ENCODE measurements around the gene AEBP1. TPM values are rescaled to one million over a fixed set of nuclear protein-coding genes. Genes with fewer than 3 reads are reported as not detected.

The AEBP1 gene
- total and polyA plus RNA-seq, 9 of the 15 experiments (the other 6 are each of a cell fraction or from before 2014, with no cell fraction given): 0.03 to 0.78 (median 0.30) TPM; not detected in 2

DNA sequence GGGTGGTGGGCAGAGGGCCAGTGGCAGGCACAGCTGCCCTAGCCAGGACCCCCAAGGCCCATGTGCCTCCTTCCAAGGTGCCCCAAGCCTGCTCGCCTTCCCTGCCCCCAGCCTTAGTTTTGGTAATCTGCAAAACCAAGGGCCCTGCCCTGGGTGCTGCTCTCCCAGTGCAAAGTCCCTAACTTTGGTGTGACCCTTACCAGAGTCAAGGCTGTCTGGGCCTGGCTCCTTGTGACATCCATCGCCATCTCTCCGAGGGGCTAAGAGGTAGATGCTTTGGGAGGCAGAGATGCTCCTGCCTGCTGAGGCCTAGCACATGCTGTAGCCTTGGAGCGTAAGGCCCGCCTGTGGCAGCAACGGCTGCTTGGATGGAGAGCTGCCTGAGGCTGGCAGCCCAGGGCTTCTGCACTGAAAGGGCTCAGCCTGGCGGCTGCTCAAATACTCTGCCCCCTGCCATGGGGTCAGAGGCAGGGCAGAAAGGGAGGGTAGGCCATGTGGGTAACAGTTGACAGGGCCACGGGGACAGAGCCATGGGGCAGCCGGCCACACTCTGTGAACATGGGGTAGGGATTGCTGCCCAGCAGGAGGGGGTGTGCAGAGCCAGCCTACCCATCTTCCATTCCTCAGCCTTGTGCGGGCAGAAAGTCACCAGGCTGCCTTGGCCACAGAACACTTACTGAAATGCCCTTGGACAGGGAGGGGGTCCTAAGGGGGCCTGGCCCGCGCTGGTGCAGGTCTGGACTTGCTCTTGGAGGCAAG lies 54.9 kb downstream of the AEBP1 start:
- Histone ChIP-seq H3K9me1 (ENCODE audit: control insufficient read depth, insufficient read depth, low read length) (no peaks in the 10 kb centered on the region), H3K27ac (ENCODE audit: extremely low read depth, low read depth, low read length) (no peak overlapping the region), H3K4me1 (replicated peaks in 1 of 2; ENCODE audit: control insufficient read depth in 2 of 2, insufficient read depth in 2 of 2, low read length in 2 of 2) (peaks cover 0 to 19% of the 10 kb centered on the region in 2 experiments; a peak in 3 of 5 replicates), H3K4me3 (no peak overlapping the region), H3K9ac (ENCODE audit: insufficient read depth in 1 of 2, low read depth in 2 of 2, low read length in 2 of 2) (no peak overlapping the region), H3K9me3 (replicated peaks; ENCODE audit: control insufficient read depth, insufficient read depth, low read depth, low read length) (no peaks in the 10 kb centered on the region), H3K79me2 (ENCODE audit: control insufficient read depth, insufficient read depth, low read length) (no peaks in the 10 kb centered on the region), H3K4me2 (ENCODE audit: insufficient read depth, low read length) (no peak overlapping the region), H3K27me3 (ENCODE audit: control insufficient read depth in 2 of 2, insufficient read depth in 2 of 2, low read length in 2 of 2) (0 out of 5 replicates have a peak, but pooled peaks cover 3 to 5% of the 10 kb centered on the region in 2 experiments), H3K36me3 (ENCODE audit: control insufficient read depth, insufficient read depth, low read length) (no peaks in the 10 kb centered on the region), H4K20me1 (replicated peaks; ENCODE audit: control insufficient read depth, insufficient read depth, low read length) (no peaks in the 10 kb centered on the region; the same call in 1 of the 2 replicates), H2AFZ (ENCODE audit: low read depth, low read length) (no peak overlapping the region)
- POLR2A ChIA-PET: interaction anchor here (0.6 to 1.1 kb wide), 2 partner anchors 13 to 102 kb away, joined by 3 read pairs; no protein-coding TSS in a partner anchor
- 57% methylated on average over 11 of the region's 12 CpGs for WGBS (ENCODE audit: insufficient coverage, low coverage, missing lambda C conversion rate)
- ATAC-seq: no peak
- in situ Hi-C loops (cut with MboI) (no loop called here), intact Hi-C loops (cut with micrococcal nuclease) (no loop called here)
- no TSS peak for BruUV-seq (replicated peaks)
- FAIRE-seq: no peak
- CTCF ChIA-PET (ENCODE audit: low intra/inter-chr PET ratio): no interaction called here
- no peak for DNase-seq (ENCODE audit: extremely low read depth in 1 of 4, low spot score in 3 of 4)
- TF ChIP-seq, protein P1, sequence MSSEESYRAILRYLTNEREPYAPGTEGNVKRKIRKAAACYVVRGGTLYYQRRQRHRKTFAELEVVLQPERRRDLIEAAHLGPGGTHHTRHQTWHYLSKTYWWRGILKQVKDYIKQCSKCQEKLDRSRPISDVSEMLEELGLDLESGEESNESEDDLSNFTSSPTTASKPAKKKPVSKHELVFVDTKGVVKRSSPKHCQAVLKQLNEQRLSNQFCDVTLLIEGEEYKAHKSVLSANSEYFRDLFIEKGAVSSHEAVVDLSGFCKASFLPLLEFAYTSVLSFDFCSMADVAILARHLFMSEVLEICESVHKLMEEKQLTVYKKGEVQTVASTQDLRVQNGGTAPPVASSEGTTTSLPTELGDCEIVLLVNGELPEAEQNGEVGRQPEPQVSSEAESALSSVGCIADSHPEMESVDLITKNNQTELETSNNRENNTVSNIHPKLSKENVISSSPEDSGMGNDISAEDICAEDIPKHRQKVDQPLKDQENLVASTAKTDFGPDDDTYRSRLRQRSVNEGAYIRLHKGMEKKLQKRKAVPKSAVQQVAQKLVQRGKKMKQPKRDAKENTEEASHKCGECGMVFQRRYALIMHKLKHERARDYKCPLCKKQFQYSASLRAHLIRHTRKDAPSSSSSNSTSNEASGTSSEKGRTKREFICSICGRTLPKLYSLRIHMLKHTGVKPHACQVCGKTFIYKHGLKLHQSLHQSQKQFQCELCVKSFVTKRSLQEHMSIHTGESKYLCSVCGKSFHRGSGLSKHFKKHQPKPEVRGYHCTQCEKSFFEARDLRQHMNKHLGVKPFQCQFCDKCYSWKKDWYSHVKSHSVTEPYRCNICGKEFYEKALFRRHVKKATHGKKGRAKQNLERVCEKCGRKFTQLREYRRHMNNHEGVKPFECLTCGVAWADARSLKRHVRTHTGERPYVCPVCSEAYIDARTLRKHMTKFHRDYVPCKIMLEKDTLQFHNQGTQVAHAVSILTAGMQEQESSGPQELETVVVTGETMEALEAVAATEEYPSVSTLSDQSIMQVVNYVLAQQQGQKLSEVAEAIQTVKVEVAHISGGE (CRISPR knock-in tag; IDR thresholded peaks at IDR 0.05): no peak
- TF ChIP-seq ZNF174 (CRISPR knock-in tag; IDR thresholded peaks at IDR 0.05): no peak
- TF ChIP-seq ETS2 (tag; IDR thresholded peaks at IDR 0.05; ENCODE audit: borderline replicate concordance, poor library complexity, severe bottlenecking): no peak
- no peak for TF ChIP-seq SMC3 (conservative IDR thresholded peaks at IDR 0.05; ENCODE audit: insufficient read depth, low read depth, low read length)
- TF ChIP-seq PHTF2 (CRISPR knock-in tag; IDR thresholded peaks at IDR 0.05): no peak
- no peak for TF ChIP-seq ZNF253 (CRISPR knock-in tag; conservative IDR thresholded peaks at IDR 0.05)
- no peak for TF ChIP-seq ZNF79 (CRISPR knock-in tag; IDR thresholded peaks at IDR 0.05; ENCODE audit: low read depth)
- no peak for TF ChIP-seq NCOA1 (IDR thresholded peaks at IDR 0.05; ENCODE audit: low read depth)
- TF ChIP-seq PRPF4 (IDR thresholded peaks at IDR 0.05; ENCODE audit: insufficient read depth, low read depth, low read length, poor library complexity, severe bottlenecking): no peak
- TF ChIP-seq KLF6 (CRISPR knock-in tag; IDR thresholded peaks at IDR 0.05; ENCODE audit: borderline replicate concordance): no peak
- no peak for TF ChIP-seq PURB (CRISPR knock-in tag; IDR thresholded peaks at IDR 0.05; ENCODE audit: low read depth)
- TF ChIP-seq, protein P2, sequence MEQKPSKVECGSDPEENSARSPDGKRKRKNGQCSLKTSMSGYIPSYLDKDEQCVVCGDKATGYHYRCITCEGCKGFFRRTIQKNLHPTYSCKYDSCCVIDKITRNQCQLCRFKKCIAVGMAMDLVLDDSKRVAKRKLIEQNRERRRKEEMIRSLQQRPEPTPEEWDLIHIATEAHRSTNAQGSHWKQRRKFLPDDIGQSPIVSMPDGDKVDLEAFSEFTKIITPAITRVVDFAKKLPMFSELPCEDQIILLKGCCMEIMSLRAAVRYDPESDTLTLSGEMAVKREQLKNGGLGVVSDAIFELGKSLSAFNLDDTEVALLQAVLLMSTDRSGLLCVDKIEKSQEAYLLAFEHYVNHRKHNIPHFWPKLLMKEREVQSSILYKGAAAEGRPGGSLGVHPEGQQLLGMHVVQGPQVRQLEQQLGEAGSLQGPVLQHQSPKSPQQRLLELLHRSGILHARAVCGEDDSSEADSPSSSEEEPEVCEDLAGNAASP (IDR thresholded peaks at IDR 0.05): no peak
- TF ChIP-seq NFE2L1 (tag; IDR thresholded peaks at IDR 0.05; ENCODE audit: borderline replicate concordance, low read depth): no peak
